ENCODE results near the gene TRIM73. TPM values are rescaled to one million over a fixed set of nuclear protein-coding genes. Genes with fewer than 3 reads are reported as not detected.

TRIM73 gene
- total RNA-seq, 2 donors from 2014 or later = 2.2 to 2.5 TPM

Other genes with a start within 250 kb of the TRIM73 start
- 10 to 100 TPM; 31.3 to 55.4 TPM for gene POM121C, start 90.7 kb downstream of the TRIM73 start, total RNA-seq
- gene SPDYE5, start 96.7 kb downstream of the TRIM73 start, total RNA-seq = not detected

Data from thoracic aorta (tissue), 2 donors.